HT1080 (cell line): ENCODE results near the gene RD3L. TPM values are rescaled to one million over a fixed set of nuclear protein-coding genes. Genes with fewer than 3 reads are reported as not detected.
"Not testable (repeated sequence)": the region's sequence is repeated elsewhere in the genome, so short reads cannot be mapped to it uniquely, and the experiment has no call there.

Experiments
- DNase-seq: peaks from one replicate; pipeline ENCODE4 v3.0.0-alpha.2; 2015; ENCODE audit warnings: low read depth
- total RNA-seq: library from RNA; depleted of rRNA; stranded (reverse); fragments of >200 nt; shearing (Covaris generic); gene quantifications from 2 replicates; pipeline ENCODE4 v1.2.3, GENCODE V29; 2014

Gene RD3L
- total RNA-seq, 1 experiment from 2014 or later, result not detected

GRCh38 chr14:103928011-103928890, 14.1 kb downstream of the RD3L start, which contains the start of gene TDRD9:
TDRD9 (plus strand) TSS chr14:103928456; CDS start chr14:103928510, 54 bp downstream.
- no peak for DNase-seq

- DNase-seq, result no peak
Observed at GRCh38 chr14:103927566-103927965, 14.8 kb downstream of the RD3L start.

- no peak for DNase-seq
Observed at GRCh38 chr14:103925316-103925715, 17.0 kb downstream of the RD3L start.

- DNase-seq, result no peak
Observed at GRCh38 chr14:103923863-103924262, 18.5 kb downstream of the RD3L start.

- not testable (repeated sequence) for DNase-seq
Observed at GRCh38 chr14:103921855-103922200, 20.5 kb downstream of the RD3L start.

GRCh38 chr14:103920981-103921854, 21.1 kb downstream of the RD3L start:
- peak; percentile 90 for DNase-seq

- no peak for DNase-seq
Observed at GRCh38 chr14:103916636-103917262, 25.6 kb downstream of the RD3L start.

GRCh38 chr14:103915616-103916015, 26.7 kb downstream of the RD3L start:
- no peak for DNase-seq

GRCh38 chr14:103910984-103911383, 31.3 kb downstream of the RD3L start:
- no peak for DNase-seq

GRCh38 chr14:103910262-103910935, 31.9 kb downstream of the RD3L start:
- peak; percentile 64 for DNase-seq

GRCh38 chr14:103909531-103910261, 32.6 kb downstream of the RD3L start:
- no peak for DNase-seq

- DNase-seq, result no peak
Observed at GRCh38 chr14:103908580-103908979, 33.7 kb downstream of the RD3L start.

- no peak for DNase-seq
Observed at GRCh38 chr14:103905842-103906456, 36.4 kb downstream of the RD3L start.

GRCh38 chr14:103904493-103905107, 37.7 kb downstream of the RD3L start:
- DNase-seq, result no peak

GRCh38 chr14:103899833-103900232, 42.5 kb downstream of the RD3L start:
- DNase-seq, result no peak

- DNase-seq, result no peak
Observed at GRCh38 chr14:103899316-103899715, 43.0 kb downstream of the RD3L start.

- no peak for DNase-seq
Observed at GRCh38 chr14:103898711-103899110, 43.6 kb downstream of the RD3L start.

GRCh38 chr14:103898204-103898603, 44.1 kb downstream of the RD3L start:
- DNase-seq, result no peak
